GM12892 (cell line): Measurements from ENCODE around the gene THBS2.

Source experiments
- DNase-seq: peaks from one replicate; pipeline ENCODE4 v3.0.0; 2011; ENCODE audit not compliant: insufficient read length
- FAIRE-seq: peaks from 2 replicates; lab custom pipeline; 2011; peaks lifted over from hg19 to GRCh38; lab: Jason Lieb, UNC
- POLR2A ChIP-seq: IDR thresholded peaks from 2 replicates; pipeline ENCODE4 v1.6.1; 2011; ENCODE audit warnings: low read depth, low read length, control low read depth
- POLR2AphosphoS5 ChIP-seq: IDR thresholded peaks from 2 replicates; pipeline ENCODE4 v1.6.1; 2011; ENCODE audit warnings: low read depth, low read length, control low read depth
- TAF1 ChIP-seq: IDR thresholded peaks from 2 replicates; pipeline ENCODE4 v1.6.1; 2011; ENCODE audit warnings: low read depth, mild to moderate bottlenecking, control low read depth, low read length, borderline replicate concordance

The THBS2 gene

DNA sequence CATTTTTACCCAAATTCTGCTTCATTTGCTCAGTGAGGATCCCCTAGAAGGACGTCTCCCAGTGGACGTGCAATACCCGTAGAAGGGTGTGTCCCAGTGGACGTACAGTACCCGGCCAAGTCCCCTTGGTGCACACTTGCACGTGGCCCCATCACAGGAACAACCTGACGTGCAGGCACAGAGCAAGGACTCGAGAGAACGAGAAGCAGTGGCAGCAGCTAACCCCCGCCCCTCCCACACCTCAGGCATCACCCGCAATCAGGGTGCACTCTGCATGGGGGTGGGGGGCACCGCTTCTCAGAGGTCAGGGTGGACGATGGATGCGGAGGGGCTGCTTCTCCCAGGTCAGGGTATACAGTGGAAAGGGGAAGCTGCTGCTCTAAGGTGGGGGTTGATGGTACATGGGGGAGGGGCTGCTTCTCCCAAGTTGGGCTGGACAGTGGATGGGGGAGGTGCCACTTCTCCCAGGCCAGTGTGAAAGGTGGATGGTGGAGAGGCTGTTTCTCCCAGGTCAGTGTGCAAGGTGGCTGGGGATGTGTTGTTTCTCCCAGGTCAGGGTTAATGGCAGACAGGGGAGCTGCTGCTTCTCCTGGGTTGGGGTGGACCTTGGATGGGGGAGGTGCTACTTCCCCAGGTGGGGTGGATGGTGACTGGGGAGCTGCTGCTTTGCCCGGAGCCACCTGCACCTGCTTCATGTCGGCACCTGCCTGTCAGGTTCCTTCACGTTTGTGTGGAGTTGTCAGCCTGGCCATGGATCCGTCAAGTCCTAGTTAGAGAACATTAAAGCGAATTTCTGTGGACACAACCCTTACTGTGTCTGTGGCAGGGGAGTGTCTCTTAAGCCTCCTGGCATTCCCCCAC, 1.0 kb upstream of the THBS2 start:
- FAIRE-seq: no peak
- TF ChIP-seq POLR2AphosphoS5 (no peak), POLR2A (no peak), TAF1 (no peak)
- DNase-seq: no peak

DNA sequence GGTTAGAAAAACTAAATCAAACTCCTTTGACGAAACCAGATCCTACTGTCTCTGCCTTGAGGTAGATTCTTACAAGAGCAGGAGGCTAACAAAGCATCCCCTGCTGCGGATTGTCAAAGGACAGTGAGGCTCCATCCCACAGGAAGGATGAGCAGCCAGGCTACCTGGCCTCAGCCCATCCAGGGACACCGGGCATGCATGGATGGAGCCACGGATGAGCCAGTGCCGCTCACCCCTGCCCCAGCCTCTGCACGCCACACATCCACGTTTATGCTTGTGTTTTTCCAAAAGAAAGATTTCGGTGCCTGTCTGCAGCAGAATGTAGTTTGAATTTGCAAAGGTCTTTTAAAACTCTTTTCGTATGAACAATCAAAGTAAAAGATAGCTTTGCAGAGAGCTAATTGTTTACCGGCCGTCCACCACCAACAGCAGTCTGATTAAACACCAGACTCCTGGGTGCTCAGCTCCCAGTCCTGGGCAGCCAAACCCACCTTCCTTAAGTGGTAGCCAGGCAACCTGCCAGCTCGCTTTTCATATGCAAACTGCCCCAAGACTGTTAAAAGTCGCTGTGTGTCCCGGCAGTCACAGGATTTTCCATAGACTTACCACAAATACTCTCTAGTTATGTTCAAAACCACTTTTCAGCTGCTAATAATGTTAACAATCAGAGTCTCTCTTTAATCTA, 999 bp downstream of the THBS2 start:
- no peak for TF ChIP-seq TAF1
- TF ChIP-seq POLR2AphosphoS5: no peak
- TF ChIP-seq POLR2A: no peak
- FAIRE-seq: no peak
- DNase-seq: no peak

DNA sequence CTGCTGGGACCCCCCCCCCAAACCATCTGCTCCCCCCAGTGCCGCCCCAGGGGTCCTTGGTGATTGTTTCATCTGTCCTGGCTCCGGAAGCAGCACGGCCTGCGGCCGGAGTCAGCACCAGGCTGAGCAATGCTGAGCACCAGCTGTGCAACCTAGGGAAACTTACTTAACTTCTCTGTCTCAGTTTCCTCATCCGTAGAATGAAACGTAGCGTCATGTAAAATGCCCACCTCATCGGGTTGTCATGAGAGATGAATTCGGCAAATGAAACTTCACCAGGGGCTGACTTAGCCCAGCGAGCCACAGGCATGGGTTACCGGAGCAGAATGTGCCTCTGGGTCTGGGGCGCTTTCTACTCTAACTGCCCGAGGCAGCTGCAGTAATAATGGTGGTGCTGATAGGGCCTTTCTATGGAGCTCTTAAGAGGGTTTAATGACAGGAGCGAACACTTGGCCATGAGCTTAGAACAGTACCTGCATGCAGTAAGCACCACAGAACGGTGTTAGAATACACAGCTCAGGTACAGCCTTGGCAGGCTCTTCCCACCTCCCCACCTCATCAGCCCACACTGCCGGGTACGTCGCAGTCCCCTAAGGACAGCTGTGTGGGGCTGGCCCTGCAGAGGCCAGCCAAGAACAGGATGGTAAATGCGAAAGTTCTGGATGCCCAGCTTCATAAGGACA, 1.7 kb downstream of the THBS2 start:
- DNase-seq (no peak), FAIRE-seq (no peak)
- TF ChIP-seq TAF1 (no peak), POLR2AphosphoS5 (no peak), POLR2A (no peak)

DNA sequence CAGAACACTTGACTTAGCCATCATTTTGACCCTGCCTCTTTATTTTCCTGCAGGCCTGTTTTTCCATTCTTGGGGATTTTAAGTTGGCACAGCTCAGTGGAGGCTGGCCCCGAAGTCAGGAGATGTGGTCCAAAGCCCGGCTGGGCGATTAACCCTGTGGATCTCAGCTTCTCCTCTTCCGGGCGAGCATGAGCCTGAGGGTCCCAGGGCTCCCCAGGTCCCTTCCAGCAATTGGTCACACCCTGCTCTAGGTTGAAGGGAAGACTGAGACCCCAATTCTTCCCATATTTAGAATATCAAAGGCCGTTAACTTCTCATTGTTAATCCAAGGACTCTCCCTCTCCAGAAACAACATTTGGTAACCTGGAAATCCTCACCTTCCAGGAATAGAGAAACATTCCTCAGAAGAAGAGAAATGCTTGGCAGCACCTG, 2.3 kb downstream of the THBS2 start:
- no peak for DNase-seq
- TF ChIP-seq TAF1: no peak
- no peak for TF ChIP-seq POLR2A
- TF ChIP-seq POLR2AphosphoS5: no peak
- FAIRE-seq: no peak

DNA sequence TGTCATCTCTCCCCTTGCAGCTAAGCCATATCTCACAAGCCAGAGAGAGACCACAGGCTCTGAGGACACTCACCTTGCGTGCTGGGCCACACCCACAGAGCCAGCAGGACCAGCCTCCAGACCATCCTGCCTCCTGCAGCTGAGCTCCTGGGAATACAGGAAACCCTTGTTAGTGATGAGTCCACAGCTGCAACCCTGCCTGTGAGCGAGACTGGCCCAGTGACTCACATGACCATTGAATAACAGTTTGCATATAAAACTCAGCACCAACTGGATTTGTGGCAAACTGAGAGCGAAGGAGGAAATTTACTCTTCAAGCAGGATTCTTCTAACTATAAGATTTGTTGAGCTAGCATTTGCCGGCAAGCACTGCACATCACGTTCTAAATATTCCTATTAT, 3.0 kb downstream of the THBS2 start:
- DNase-seq (no peak), FAIRE-seq (no peak)
- TF ChIP-seq POLR2A (no peak), TAF1 (no peak), POLR2AphosphoS5 (no peak)

DNA sequence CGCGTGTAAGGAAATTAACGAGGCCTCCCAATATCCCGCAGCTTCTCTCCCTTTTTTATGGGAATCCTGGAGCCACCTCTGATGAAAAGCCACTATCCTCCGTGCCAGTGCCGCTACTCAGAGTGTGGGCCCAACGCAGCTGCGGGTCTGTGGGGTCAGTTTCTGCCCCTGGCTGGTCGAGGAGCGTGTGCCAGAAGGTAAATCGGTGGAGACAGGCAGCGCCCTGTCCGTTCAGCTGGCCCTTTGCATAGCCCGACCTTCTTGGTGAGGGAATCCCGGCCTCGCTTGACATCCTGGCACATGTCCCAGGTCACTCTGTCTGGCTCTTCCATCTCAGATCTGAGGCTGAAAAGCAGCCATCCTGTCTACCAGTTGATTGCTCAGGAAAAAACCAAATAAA, 4.6 kb downstream of the THBS2 start:
- TF ChIP-seq POLR2AphosphoS5: no peak
- TF ChIP-seq TAF1: no peak
- no peak for TF ChIP-seq POLR2A
- DNase-seq (no peak), FAIRE-seq (no peak)

DNA sequence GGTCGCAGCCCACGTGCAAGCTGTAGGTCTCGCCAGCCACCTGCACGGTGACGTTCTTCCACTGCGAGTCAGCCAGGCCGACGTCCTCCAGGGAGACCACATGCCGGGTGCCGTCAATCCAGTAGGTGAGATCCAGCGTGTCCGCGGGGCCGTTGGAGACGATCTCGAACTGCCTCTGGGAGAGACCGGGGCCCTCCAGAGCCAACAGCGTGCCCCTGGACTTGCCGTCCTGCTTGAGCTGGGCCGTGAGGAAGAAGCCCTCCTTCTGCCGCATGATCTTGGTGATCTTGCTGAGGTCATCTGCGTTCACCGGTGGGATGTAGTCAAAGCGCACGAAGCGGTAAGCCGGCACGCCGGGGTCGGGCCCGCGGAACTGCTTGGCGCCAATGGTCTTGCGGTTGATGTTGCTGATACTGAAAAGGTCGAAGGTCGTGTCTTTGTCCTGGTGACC, 5.1 kb downstream of the THBS2 start:
- FAIRE-seq (no peak), DNase-seq (no peak)
- TF ChIP-seq POLR2A (no peak), POLR2AphosphoS5 (no peak), TAF1 (no peak)

DNA sequence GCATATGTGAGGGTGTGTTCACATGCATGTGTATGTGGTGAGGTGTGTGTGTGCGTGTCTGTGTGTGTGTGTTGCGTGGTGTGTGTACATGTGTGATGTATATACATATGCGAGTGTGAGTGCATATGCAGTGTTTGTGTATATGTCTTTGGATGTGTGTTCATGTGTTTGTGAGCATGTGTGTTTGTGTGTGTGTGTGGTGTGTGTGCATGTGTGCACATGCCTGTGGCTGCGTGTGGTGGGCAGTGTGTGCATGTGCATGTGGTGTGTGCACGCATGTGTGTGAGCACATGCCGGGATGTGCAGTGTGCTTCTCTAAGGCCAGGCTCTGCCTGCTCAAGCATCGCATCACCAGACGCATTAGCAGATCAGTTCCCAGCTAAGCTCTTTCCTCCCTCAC, 5.7 kb downstream of the THBS2 start:
- no peak for TF ChIP-seq TAF1
- no peak for TF ChIP-seq POLR2AphosphoS5
- DNase-seq (no peak), FAIRE-seq (no peak)

DNA sequence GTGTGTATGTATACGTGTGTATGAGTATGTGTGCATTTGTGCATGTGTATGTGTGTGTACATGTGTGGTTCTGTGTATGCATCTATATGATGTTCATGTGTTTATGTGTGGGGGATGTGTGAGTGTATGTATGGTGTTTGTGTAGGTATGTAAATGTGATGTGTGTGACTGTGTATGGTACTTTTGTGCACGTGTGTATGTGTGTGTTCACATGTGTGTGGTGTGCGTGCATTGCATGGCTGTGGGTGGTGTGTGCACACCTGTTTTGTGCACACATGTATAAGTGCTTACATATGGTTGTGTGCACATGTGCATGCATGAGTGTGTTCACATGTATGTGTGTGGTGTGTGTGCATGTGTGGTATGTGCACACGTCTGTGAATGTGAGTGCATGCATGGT, 6.2 kb downstream of the THBS2 start:
- no peak for FAIRE-seq
- DNase-seq: no peak
- TF ChIP-seq POLR2AphosphoS5: no peak
- TF ChIP-seq POLR2A: no peak

GRCh38 chr6:169246445-169246844, 7.2 kb downstream of the THBS2 start:
- FAIRE-seq: no peak
- no peak for DNase-seq

GRCh38 chr6:169244684-169245383, 8.8 kb downstream of the THBS2 start:
- TF ChIP-seq TAF1 (no peak), POLR2A (no peak), POLR2AphosphoS5 (no peak)
- DNase-seq: no peak
- FAIRE-seq: no peak

More at GRCh38 chr6:169246445-169246844, 7.2 kb downstream of the THBS2 start:
- TF ChIP-seq POLR2AphosphoS5: no peak
- no peak for TF ChIP-seq POLR2A
- TF ChIP-seq TAF1: no peak
